CD4-positive, CD25-positive, alpha-beta regulatory T cell (primary cell): Measurements from ENCODE around the gene TRAF4. TPM values are rescaled to one million over a fixed set of nuclear protein-coding genes. Genes with fewer than 3 reads are reported as not detected.
A peak's percentile ranks its signal among the peaks of the same experiment; 100 is the strongest.
"Not testable (repeated sequence)": the region's sequence is repeated elsewhere in the genome, so short reads cannot be mapped to it uniquely, and the experiment has no call there.

Experiments used
- ATAC-seq, 2 donors: fragments of 150-1000 bp; cut with Tn5 transposase; one replicate each; pipeline ENCODE4 v1.10.0; 2021; ENCODE audit warnings: low read depth in 2 of 2, moderate number of reproducible peaks in 2 of 2, moderate library complexity in 1 of 2
- DNase-seq, 3 donors: peaks; one replicate each; pipeline versions ENCODE4 v3.0.0 to v3.0.0-alpha.2; 2012 to 2022; ENCODE audit warnings: mixed read lengths in 1 of 3
- H3K27ac ChIP-seq: one replicate; pipeline ENCODE4 v1.7.0; 2013; ENCODE audit warnings: mild to moderate bottlenecking, low read length; ENCODE audit not compliant: insufficient read depth, poor library complexity, severe bottlenecking
- H3K27me3 ChIP-seq: one replicate; pipeline ENCODE4 v1.7.0; 2013; ENCODE audit warnings: low read length; ENCODE audit not compliant: control insufficient read depth, insufficient read depth
- H3K36me3 ChIP-seq: one replicate; pipeline ENCODE4 v1.7.0; 2013; ENCODE audit warnings: mild to moderate bottlenecking, low read length, moderate library complexity; ENCODE audit not compliant: control insufficient read depth, insufficient read depth
- H3K4me1 ChIP-seq: 2 replicates; pipeline ENCODE4 v1.7.0; 2013; ENCODE audit warnings: mild to moderate bottlenecking, low read length; ENCODE audit not compliant: insufficient read depth, control insufficient read depth, poor library complexity, severe bottlenecking
- H3K4me3 ChIP-seq: one replicate; pipeline ENCODE4 v1.7.0; 2013; ENCODE audit warnings: low read depth, mild to moderate bottlenecking, low read length, moderate library complexity
- H3K9me3 ChIP-seq, 2 experiments: 1 replicate in 1 of 2; 2 replicates in 1 of 2; pipeline ENCODE4 v1.7.0; 2013; ENCODE audit warnings: low read length in 2 of 2, mild to moderate bottlenecking in 1 of 2, moderate library complexity in 1 of 2; ENCODE audit not compliant: control insufficient read depth in 2 of 2
- H3K27ac Mint-ChIP-seq, 3 donors: one replicate each; pipeline ENCODE4 v1.8.0; 2020 to 2022; ENCODE audit warnings: mild to moderate bottlenecking in 3 of 3, mixed read lengths in 3 of 3, moderate library complexity in 2 of 3
- H3K27me3 Mint-ChIP-seq: one replicate; pipeline ENCODE4 v1.8.0; 2022; ENCODE audit warnings: mild to moderate bottlenecking, mixed read lengths
- H3K36me3 Mint-ChIP-seq: one replicate; pipeline ENCODE4 v1.8.0; 2020; ENCODE audit warnings: mixed read lengths
- H3K4me1 Mint-ChIP-seq, 4 donors: one replicate each; pipeline ENCODE4 v1.8.0; 2020 to 2022; ENCODE audit warnings: mixed read lengths in 4 of 4, mild to moderate bottlenecking in 1 of 4
- H3K4me3 Mint-ChIP-seq, 4 donors: one replicate each; pipeline ENCODE4 v1.8.0; 2020 to 2022; ENCODE audit warnings: mild to moderate bottlenecking in 4 of 4, mixed read lengths in 4 of 4, moderate library complexity in 3 of 4
- H3K9me3 Mint-ChIP-seq, 7 donors: one replicate each; pipeline ENCODE4 v1.8.0; 2020 to 2022; ENCODE audit warnings: mixed read lengths in 7 of 7, mild to moderate bottlenecking in 3 of 7, moderate library complexity in 2 of 7
- polyA plus RNA-seq, 4 donors: library from polyadenylated mRNA; unstranded; fragments of 300-500 nt; fragmentation: Illumina TruSeq; gene quantifications; one replicate each; pipeline ENCODE4 v1.2.3, GENCODE V29; 2021
- total RNA-seq: library from RNA; stranded (reverse); gene quantifications from one replicate; pipeline ENCODE4 v1.2.3, GENCODE V29; 2022

Gene TRAF4
- total and polyA plus RNA-seq, 5 donors from 2014 or later, result 1.1 to 320 (median 2.1) TPM

- Histone ChIP-seq H3K9me3 (no peaks in the 10 kb centered on the region), H3K36me3 (peaks cover 34% of the 10 kb centered on the region), H3K4me1 (peaks cover 54% of the 10 kb centered on the region), H3K27me3 (no peaks in the 10 kb centered on the region), H3K27ac (peak overlapping the region; percentile 90), H3K4me3 (no peak overlapping the region)
- H3K4me3 Mint-ChIP-seq, result peak overlapping the region; percentile 28 to 99 (median 74)
- H3K27ac Mint-ChIP-seq, result peak overlapping the region; percentile 20 to 47 (median 43)
- peaks cover 6 to 80% (median 39%) of the 10 kb centered on the region in 4 donors for H3K4me1 Mint-ChIP-seq
- H3K27me3 Mint-ChIP-seq, result peaks cover 19% of the 10 kb centered on the region
- ATAC-seq (no peak), DNase-seq (no peak)
- no peaks in the 10 kb centered on the region for H3K9me3 Mint-ChIP-seq
- peaks cover 44% of the 10 kb centered on the region for H3K36me3 Mint-ChIP-seq
Measured at GRCh38 chr17:28722417-28723158, 21.2 kb upstream of the TRAF4 start.

DNA sequence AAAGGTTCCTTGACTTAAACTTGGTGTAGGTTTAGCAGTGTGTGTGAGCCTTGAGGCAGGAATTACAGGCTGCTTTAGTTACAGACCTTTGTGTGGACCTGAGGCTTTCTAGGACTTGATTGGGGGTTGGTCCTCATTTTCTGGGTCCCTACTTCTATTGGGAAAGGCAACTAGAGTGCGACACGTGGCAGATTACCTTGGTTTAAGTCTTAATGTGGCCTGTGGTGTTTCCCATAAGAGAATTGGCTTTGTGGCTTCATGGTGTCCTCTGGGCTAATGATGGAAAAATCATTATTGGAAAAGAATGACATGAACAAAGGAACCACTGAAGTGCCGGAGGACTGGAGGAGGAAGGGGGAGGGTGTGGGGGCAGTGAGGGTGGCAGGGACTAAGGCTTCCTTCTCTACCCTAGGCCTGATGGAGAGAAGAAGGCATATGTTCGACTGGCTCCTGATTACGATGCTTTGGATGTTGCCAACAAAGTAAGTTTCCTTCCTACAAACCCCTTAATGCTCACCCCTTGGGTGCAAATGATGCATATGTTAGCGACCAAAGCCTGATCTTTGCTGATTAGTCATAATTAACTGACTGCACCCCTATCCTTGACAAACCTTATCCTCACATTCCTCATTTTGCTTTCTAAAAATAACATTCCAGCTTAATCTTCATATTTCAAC is 20.5 kb upstream of the TRAF4 start:
- Histone ChIP-seq H3K36me3 (peaks cover 34% of the 10 kb centered on the region), H3K4me1 (peaks cover 57% of the 10 kb centered on the region), H3K27ac (peak overlapping the region; percentile 38), H3K4me3 (no peak overlapping the region), H3K27me3 (no peaks in the 10 kb centered on the region), H3K9me3 (no peaks in the 10 kb centered on the region)
- peaks cover 44% of the 10 kb centered on the region for H3K36me3 Mint-ChIP-seq
- H3K27ac Mint-ChIP-seq, result peak overlapping the region in 1 of 3 donors; percentile 71
- H3K4me3 Mint-ChIP-seq, result peak overlapping the region; percentile 13 to 99 (median 58)
- no peak for DNase-seq
- H3K27me3 Mint-ChIP-seq, result peaks cover 17% of the 10 kb centered on the region
- peaks cover 10 to 82% (median 41%) of the 10 kb centered on the region in 4 donors for H3K4me1 Mint-ChIP-seq
- ATAC-seq, result no peak
- no peaks in the 10 kb centered on the region for H3K9me3 Mint-ChIP-seq

GRCh38 chr17:28723836-28724499 is 19.8 kb upstream of the TRAF4 start:
- peak overlapping the region; percentile 82 to 99 (median 92) for H3K4me3 Mint-ChIP-seq
- not testable (repeated sequence) for H3K9me3 ChIP-seq, ATAC-seq, H3K9me3 Mint-ChIP-seq, H3K27ac ChIP-seq, DNase-seq, H3K4me3 ChIP-seq, H3K27me3 ChIP-seq
- H3K36me3 ChIP-seq, result peaks cover 34% of the 10 kb centered on the region
- H3K4me1 Mint-ChIP-seq, result peaks cover 12 to 83% (median 41%) of the 10 kb centered on the region in 4 donors
- H3K27ac Mint-ChIP-seq, result peak overlapping the region; percentile 71 to 76 (median 75)
- peaks cover 61% of the 10 kb centered on the region for H3K4me1 ChIP-seq
- peaks cover 14% of the 10 kb centered on the region for H3K27me3 Mint-ChIP-seq
- H3K36me3 Mint-ChIP-seq, result peaks cover 44% of the 10 kb centered on the region

DNA sequence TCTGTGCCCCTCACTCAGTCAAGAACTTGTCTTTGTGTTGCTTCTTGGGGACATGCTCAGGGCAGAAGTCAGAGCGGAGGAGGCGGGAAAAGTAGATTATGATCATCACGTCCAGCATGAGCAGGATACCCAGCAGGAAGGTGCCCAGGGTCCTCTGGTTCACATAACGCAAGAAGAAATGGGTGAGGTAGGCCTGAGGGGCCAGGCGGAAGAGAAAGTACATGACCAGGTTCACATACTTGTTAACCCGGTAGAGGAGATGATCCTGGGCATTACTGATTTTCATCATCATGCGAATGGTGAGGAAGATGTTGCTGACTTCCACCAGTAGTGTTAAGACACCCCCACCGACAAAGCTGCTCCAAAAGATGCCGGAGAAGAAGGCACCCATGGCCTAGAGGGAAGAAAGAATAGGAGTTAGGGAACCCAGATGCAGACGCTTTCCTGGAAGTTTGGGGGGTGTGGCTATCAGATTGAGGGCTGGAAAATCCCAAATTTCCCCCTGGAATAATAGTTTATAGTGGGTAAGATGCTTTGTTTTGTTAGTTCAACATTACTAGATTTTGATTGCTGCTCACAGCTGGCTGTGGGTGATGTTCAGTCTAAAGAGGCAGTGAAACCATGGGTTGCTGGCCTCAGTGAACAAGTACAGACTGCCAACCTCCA is 19.2 kb upstream of the TRAF4 start:
- H3K4me3 Mint-ChIP-seq, result peak overlapping the region; percentile 82 to 99 (median 92)
- H3K36me3 Mint-ChIP-seq, result peaks cover 44% of the 10 kb centered on the region
- peak overlapping the region; percentile 48 to 76 (median 75) for H3K27ac Mint-ChIP-seq
- no peaks in the 10 kb centered on the region for H3K9me3 ChIP-seq
- H3K27me3 ChIP-seq, result no peaks in the 10 kb centered on the region
- DNase-seq (no peak), ATAC-seq (no peak)
- H3K4me1 Mint-ChIP-seq, result peaks cover 10 to 81% (median 40%) of the 10 kb centered on the region in 4 donors
- peaks cover 61% of the 10 kb centered on the region for H3K4me1 ChIP-seq
- H3K9me3 Mint-ChIP-seq, result no peaks in the 10 kb centered on the region
- peaks cover 8% of the 10 kb centered on the region for H3K27me3 Mint-ChIP-seq
- no peak overlapping the region for H3K4me3 ChIP-seq
- H3K36me3 ChIP-seq, result peaks cover 34% of the 10 kb centered on the region
- peak overlapping the region; percentile 45 for H3K27ac ChIP-seq

DNA sequence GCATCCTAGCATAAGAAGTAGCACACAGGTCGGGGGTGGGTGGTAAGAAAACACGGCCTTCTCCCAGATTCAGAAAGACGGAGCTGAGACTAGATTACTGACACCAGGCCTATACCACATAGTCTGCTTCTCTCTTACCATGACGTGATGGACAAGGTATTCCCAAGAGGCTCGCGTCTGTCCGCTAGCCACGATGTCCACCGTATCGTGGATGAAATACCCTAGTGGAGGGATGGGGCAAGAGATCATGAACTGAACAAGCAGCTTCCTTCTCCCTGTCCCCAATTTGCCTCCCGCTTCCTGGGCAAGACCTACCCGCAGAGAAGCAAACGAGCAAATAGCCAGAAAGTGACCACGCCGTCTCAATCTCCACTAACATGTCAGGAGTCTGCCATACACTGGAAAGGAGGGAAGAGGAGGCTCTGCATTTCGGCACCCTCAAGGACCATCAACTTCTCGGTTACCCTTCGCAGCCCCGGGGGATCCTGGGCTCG is 18.6 kb upstream of the TRAF4 start:
- peaks cover 61% of the 10 kb centered on the region for H3K4me1 ChIP-seq
- H3K27ac ChIP-seq, result peak overlapping the region; percentile 45
- no peaks in the 10 kb centered on the region for H3K9me3 ChIP-seq
- H3K27me3 Mint-ChIP-seq, result peaks cover 4% of the 10 kb centered on the region
- peaks cover 34% of the 10 kb centered on the region for H3K36me3 ChIP-seq
- DNase-seq (peak in 1 of 3 donors; percentile 32), ATAC-seq (no peak)
- peak overlapping the region; percentile 82 to 99 (median 92) for H3K4me3 Mint-ChIP-seq
- no peak overlapping the region for H3K4me3 ChIP-seq
- peaks cover 39% of the 10 kb centered on the region for H3K36me3 Mint-ChIP-seq
- H3K27ac Mint-ChIP-seq, result peak overlapping the region; percentile 76 to 83 (median 80)
- H3K4me1 Mint-ChIP-seq, result peaks cover 10 to 79% (median 40%) of the 10 kb centered on the region in 4 donors
- H3K9me3 Mint-ChIP-seq, result no peaks in the 10 kb centered on the region
- H3K27me3 ChIP-seq, result no peaks in the 10 kb centered on the region

DNA sequence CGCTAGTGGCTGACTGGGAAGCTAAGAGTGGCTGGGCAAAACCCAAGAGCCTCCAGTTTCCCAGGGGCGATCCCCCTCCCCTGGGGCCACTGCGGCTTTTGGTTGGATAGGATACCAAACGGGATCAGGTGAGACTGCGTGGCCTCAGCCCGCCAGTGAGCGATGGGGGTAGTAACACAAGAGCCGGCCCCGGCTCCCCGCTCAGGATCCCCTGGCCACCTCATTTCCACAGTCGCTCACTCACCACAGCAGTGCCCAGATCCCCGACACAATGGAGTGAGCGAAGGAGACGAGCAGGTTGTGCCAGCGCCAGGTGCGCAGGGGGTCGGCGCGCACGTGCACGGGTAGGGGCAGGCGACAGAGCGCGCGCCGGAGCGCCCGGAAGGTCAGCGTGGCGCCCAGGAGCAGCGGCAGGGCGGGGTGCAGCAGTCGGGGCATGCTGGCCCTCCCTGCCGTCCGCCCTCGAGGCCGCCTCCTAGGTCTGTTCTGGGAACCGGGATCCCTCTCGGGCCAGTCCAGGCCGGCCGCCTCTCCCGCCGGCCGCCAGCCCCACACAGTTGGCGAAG is 18.1 kb upstream of the TRAF4 start:
- peak overlapping the region; percentile 7 for H3K4me3 ChIP-seq
- Mint-ChIP-seq H3K4me1 (peaks cover 10 to 73% (median 38%) of the 10 kb centered on the region in 4 donors), H3K36me3 (peaks cover 34% of the 10 kb centered on the region), H3K27me3 (peaks cover 4% of the 10 kb centered on the region), H3K9me3 (no peaks in the 10 kb centered on the region), H3K4me3 (peak overlapping the region; percentile 82 to 99 (median 92)), H3K27ac (peak overlapping the region; percentile 76 to 83 (median 80))
- DNase-seq (peak in 2 of 3 donors; percentile 35 to 65), ATAC-seq (peak in 1 of 2 donors; percentile 0)
- peaks cover 34% of the 10 kb centered on the region for H3K36me3 ChIP-seq
- peak overlapping the region; percentile 45 for H3K27ac ChIP-seq
- H3K27me3 ChIP-seq, result no peaks in the 10 kb centered on the region
- peaks cover 56% of the 10 kb centered on the region for H3K4me1 ChIP-seq
- no peaks in the 10 kb centered on the region for H3K9me3 ChIP-seq

DNA sequence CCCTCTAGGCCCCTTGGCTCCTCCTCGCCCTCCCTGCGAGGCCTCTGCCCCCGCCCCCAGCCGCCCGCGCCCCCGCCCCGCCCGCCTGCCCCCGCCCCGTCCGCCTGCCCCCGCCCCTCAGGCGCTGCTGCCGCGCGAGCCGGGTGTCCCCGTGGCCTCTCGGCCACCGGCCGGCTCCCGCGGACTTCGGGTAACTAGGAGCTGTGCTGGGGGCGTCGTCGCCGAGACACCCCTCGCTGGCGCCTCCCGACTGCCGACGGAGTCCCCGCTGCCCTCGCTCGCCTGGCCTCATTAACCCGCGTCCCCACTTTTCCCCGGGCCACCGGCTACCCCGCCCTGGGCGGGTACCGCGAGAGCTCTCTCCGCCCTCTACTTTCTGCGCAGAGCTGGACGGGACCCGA is 17.6 kb upstream of the TRAF4 start, which contains the start of gene TLCD1:
TSS of gene TLCD1 (minus strand) at position 8 of the 401 bp plus-strand sequence. CDS start 136 bp downstream, outside the sequence.
- ATAC-seq (peak; percentile 42 to 46), DNase-seq (peak; percentile 63 to 83 (median 65))
- H3K36me3 Mint-ChIP-seq, result peaks cover 31% of the 10 kb centered on the region
- peak within 1 kb of the TSS; percentile 96 to 100 (median 98) for H3K4me3 Mint-ChIP-seq
- H3K4me1 ChIP-seq, result peaks cover 51% of the 10 kb centered on the region
- H3K27ac ChIP-seq, result peak within 1 kb of the TSS; percentile 100
- H3K9me3 Mint-ChIP-seq, result no peaks in the 10 kb centered on the region
- no peaks in the 10 kb centered on the region for H3K9me3 ChIP-seq
- H3K27ac Mint-ChIP-seq, result peak within 1 kb of the TSS; percentile 82 to 100 (median 98)
- H3K27me3 Mint-ChIP-seq, result peaks cover 4% of the 10 kb centered on the region
- no peaks in the 10 kb centered on the region for H3K27me3 ChIP-seq
- peaks cover 10 to 68% (median 37%) of the 10 kb centered on the region in 4 donors for H3K4me1 Mint-ChIP-seq
- peak within 1 kb of the TSS; percentile 84 for H3K4me3 ChIP-seq
- H3K36me3 ChIP-seq, result peaks cover 34% of the 10 kb centered on the region
